HG02588 (cell line): Measurements from ENCODE around the gene C2orf78.

Source experiments
- ATAC-seq: cut with Tn5 transposase; IDR thresholded peaks from one replicate; pipeline ENCODE4 v1.9.1; 2021; ENCODE audit warnings: mild to moderate bottlenecking, moderate library complexity; ENCODE audit not compliant: unreplicated experiment

The C2orf78 gene

DNA sequence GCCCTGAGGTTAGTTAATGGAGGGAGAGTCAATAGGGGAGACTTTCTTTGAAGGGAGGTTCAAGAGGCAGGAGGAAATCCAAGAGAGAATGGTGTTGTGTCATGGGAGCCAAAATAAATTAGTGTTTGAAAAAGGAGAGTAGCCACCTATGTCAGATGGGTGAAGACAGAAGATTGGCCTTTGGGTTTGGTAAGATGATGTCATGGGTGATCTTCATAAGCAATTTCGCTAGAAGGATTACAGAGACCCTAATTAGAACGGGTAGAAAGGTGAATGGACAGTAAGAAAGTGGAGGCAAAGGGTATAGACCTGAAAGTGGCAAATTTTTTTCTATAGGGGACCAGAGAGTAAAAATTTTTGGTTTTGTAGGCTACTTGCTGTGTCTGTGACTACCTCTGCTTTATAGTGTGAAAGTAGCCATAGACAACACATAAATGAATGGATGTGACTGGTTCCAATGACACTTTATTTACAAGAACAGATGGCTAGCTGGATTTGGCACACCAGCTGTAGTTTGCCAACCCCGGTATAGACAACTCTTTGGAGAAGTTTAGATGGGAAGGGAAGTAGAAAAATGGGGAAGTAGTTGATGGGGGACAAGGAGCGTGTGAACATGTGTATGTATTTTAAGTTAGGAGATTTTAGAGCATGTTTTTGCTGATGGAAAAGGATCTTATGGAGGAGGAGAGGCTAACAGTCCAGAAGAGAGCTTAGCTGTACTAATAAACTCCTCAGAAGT, 54.0 kb downstream of the C2orf78 start:
- no peak for ATAC-seq

DNA sequence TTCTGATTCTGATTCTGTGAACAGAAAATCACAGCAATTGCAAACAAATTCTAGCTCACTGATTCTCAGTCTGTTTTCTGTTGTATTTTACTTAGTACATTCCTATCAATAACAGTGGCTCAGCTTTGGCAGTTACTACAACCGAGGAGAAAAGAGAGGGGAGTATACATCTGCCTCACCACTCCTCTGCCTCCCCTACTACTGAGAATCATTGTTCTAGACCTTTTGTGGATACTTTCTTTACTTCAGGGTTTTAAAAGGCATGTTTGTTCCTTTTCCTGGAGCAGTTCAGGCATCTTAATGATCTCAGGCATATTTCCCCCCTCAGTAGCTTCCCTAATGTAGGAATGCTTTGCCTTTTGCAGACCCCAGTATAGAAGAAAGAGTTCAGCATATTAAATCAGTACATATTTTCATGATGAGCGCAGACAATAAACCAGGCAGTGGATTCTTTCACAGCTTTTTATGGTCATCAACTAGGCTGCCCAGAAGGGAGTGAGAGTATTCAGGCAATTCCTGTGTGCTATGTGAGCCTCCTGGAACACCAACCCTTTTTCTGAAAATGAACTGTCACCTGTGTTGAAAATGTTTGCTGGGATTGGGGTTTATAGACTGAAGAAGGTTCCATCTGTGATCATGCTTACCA, 55.0 kb downstream of the C2orf78 start:
- no peak for ATAC-seq

DNA sequence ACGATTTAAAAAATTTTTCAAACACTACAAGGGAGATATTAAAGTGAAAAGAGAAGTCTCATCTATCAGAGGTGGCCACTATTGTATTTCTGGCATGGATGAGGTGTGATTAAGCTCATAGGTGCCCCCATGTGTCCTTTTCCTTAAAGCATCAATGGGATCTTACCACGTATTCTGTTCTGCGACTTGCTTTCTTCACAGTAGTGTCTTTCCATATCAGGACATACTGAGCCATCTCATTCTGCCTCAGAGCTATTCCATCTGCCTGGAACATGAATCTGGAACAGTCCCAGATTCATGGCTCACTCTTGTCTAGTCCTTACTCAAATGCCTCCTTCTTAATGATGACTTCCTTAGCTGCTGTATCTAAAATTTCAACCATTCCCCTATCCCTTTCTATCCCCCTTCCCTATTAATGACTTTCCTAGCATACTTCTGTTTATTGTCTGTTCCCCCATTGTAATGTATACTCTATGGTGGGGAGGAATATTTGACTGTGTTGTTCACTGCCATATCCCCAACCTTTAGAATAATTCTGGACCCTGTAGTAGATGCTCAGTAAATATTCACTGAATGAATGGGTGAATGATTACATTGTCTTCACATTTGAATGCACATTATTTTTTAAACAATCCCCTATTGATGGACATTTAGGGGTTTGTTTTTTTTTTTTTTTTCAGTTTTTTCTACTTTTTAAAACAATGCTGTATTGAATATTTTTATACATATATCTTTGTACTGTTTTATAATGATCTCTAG, 55.8 kb downstream of the C2orf78 start:
- ATAC-seq, result no peak

DNA sequence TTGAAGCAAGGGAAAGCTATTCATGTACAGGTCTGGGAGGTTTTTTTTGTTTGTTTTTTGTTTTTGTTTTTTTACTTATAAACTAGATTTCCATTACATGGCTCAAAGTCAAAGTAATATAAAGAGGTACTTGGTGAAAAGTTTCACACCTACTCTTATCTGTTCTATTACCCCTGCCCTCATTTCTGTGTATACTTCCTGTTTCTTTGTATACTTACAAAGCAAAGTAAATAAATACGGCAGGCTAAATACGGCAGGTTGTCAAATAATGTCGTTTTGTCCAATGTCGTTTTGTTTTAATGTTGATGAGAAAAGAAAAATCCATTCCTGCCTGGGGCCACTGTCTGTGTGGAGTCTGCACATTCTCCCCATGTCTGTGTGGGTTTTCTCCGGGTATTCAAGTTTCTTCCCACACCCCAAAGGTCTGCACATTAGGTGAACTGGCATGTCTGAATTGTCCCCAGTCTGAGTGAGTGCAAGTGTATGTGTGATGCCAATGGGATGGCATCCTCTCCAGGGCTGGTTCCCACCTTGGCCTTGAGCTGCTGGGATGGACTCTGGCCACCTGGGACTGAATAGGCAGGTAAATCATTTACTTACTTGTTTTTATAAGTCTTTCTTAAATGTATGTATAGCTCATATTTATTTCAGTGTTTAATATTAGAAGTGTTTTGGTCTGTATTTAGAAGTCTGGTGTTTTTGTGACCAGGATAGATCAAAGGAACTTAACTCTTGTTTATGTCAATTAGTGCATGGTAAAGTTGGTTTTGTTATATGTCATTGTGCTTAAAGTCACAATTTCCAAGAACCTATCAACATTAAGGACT, 58.1 kb downstream of the C2orf78 start:
- no peak for ATAC-seq

DNA sequence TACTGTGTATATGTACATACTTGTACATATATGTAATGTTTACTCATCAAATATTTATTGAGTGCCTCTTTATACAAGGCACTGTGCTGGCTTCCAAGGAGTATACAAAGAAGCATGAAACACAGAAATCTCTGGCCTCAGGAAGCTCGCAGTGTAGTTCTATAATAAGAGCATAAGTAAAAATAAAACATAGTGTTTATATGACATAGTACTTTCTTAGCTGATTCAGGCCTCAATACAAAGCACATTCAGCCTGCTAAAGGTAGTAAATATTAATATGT, 58.7 kb downstream of the C2orf78 start:
- no peak for ATAC-seq

DNA sequence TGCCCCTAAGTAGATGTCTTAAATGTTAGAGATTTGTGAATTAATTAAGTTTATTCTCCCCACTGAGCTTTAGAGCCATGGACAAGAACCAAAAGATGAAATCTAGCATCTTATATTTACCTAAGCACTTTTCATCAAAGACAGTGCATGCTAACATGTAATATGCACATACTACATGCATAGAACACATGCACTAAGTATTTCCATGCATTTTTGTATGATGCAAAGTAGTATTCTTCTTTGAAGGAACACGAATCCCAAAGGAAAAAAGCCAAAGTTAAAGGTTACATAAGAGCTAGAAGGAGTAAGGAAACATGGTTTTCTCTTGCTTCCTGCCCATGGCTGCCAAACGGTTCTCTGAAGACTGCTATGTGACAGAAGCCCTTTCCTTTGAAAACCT, 60.1 kb downstream of the C2orf78 start:
- no peak for ATAC-seq

DNA sequence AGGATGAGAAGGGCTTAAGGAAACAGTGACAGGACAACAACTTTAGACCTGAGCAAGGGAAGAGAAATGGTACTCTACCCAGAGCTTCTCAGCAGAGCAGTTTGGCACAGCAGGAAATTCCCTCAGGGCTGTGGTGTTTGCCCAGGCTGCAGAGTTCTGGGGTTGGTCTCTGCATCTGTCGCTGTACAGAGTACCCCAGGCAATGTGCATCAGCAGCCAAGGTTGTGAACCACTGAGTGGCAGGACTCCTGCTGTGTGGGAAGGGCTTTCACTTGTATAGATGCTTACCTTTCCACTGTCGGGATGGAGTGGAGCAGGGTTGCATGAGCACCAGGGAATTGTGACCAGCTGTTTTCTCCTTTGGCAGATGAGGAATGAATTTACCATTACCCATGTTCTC, 66.0 kb downstream of the C2orf78 start:
- no peak for ATAC-seq

DNA sequence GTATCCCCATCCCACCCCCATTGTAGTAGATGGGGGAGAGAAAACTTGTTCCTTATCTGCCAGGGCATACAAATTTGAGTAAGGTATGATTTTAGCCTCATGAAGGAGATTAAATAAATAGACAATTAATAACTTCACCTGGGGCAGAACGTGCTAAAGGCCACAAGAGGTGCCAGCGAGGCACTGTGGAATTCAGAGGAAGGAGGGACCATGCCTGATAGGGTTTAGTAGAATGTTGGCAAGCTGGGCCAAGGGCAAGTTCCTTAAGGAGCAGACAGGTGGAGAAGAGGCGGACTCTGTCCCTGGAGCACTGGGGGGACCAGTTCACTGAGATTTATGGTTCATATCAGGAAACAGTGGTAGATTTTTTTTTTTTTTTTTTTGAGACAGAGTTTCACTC, 67.3 kb downstream of the C2orf78 start:
- ATAC-seq, result no peak

DNA sequence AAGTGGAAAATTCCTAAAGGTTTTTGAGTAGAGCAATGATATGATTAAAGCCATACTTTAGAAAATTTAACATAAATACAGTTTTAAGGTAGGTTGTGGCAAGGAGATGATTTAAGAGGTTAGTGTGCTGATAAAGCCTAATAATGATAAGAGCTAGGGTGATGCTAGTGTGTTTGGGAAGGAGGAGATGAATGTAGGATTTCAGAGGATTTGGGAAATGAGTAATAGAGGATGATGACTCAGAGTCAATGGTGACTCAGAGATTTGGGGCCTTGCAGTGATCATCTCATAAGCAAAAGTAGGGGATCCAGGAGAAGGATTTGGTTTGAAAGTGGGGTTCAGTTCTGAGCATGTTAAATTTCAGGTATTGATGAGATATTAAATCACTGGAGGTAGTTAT, 68.0 kb downstream of the C2orf78 start:
- ATAC-seq, result no peak

DNA sequence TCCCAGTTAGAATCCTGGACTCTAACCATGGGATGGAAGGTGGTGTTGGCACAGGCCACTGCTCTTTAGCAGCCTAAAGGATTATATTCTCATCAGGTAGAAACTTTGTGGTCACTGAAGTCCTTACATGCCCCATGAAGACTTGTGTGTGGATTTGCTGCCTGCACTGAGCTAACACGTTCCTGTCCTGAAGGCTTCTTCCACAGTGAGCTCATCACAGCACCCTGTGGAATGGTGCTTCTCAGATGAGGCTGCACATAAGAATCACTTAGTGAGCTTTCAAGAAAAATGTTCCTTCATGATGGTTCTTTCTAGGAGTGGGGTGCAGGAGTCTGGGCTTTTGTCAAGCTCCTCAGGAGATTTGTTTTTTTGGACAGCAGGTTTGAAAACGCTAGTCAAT, 71.5 kb downstream of the C2orf78 start:
- ATAC-seq, result no peak

DNA sequence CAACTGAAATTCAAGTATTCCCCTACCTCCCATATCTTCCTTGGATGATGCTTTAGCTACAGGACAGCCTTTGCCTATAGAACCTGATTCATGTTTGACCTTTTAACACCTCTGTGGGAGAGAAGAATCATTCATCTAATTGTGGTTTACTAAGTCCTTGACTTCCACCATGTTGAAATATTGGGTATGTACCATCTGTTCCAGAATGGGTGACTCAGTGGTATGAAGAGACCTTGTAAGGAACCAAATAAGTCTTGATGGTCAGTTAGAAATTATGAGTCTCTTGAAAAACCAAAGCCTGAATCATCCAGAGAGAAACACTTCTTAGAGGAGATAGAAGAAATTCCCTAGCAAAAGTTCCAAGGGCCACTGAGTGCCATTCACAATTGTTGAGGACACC, 72.2 kb downstream of the C2orf78 start:
- no peak for ATAC-seq

DNA sequence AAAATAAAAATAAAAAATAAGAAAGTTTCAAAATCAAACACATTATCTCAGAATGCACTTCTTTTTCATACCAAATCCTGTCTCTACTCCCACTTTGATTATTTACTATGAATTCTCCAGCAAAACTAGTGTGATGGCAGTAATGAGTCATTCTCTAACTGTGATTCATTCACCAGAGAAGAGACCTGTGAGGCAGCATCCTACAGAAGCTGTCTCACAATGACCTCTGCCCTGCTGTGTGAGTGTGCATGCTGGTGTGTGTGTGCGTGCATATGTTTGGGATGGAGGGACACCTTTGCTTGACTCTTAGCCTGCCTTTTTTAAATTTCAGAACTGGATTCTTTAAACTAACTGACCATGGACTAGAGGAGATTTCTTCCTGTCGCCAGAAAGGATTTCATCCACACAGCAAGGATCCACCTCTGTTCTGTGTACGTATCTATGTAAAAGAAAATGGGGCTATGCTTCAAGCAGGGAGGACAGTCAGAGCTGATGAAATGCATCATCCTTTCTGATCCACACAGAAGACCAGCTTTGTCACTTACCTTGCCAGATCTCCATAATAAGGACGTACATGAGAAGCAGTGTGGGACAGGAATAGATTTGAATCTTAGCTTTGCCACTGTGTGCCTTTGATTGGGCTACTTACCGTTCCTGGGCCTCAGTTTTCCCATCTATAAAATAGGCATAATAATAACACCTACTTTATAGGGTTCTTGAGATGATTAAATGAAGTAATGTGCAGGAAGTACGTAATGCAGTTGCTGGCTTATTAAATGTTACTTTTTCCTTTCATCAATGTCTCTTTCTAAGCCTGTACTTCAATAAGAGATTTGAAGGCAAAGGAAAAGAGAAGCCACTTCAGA, 76.0 kb downstream of the C2orf78 start:
- no peak for ATAC-seq

DNA sequence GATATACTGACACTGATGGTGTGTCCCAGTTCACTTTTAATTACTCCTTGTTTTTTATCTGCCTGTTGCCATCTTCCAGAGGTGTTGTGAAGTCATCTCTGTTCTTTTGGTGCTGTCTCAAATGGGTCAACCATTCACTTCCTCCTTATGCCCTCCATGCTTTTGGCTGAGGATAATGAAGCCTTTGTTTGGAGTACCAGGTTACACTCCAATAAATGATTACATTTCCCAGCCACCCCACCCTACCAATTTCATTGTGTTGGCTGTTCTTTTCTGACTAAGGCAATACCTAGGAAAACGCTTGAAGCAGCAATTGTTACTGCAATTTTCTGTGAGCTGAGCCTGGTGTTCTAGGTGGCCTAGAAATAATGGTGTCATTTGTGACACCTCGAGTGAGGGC, 79.0 kb downstream of the C2orf78 start:
- ATAC-seq, result no peak
